Breast epithelium (tissue), 3 donors: Measurements from ENCODE around the gene POFUT2.

Source experiments
- POLR2A ChIP-seq: fragments of 450-650 bp; IDR thresholded peaks from one replicate; pipeline ENCODE4 v1.6.1; 2016; ENCODE audit warnings: antibody characterized with exemption, mild to moderate bottlenecking, moderate library complexity
- POLR2AphosphoS5 ChIP-seq, 3 donors: sonication (generic); formaldehyde crosslinking; IDR thresholded peaks; one replicate each; pipeline ENCODE4 v1.6.1; 2017; ENCODE audit warnings: antibody characterized with exemption in 3 of 3
- TF ChIP-seq, protein P1 (sequence below), 3 donors: fragments of 450-650 bp; IDR thresholded peaks; one replicate each; pipeline ENCODE4 v1.5.1; 2016 to 2017; ENCODE audit warnings: antibody characterized with exemption in 3 of 3, mild to moderate bottlenecking in 3 of 3, moderate library complexity in 3 of 3

DNA sequence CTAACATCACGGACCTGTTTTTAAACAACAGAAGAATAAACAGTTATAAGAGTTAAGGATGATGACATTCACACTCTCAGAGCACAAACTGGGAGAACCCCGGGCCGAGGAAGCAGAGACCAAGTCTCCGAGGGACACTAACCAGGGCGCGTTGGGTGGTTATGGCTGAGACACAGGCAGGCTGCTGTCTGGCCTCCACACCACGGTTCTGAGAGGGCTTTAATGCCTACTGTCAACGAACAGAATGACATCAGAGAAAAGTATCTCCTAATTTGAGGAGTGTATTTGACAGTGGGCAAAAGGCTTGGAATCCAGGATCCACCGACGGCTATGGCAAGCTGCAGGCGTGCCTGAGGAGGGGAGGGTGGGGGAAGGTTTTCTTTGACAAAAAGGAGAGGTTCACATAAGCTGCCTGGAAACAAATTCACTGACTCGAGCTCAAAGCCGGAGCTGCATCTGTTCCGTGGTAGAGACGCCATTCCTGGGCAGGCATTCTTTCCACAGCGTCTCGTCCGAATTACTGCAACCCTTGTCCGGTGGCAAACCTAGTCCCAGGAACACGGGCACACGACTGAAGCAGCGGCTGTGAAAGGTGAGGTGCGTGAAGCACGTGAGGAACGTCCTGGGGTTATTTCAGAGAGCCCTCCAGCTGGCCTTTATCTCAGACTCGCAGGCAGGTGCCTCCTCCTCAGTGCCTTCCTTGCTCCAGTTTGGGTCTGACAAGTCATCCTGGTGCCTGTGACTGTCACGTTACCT, 9.4 kb downstream of the POFUT2 start:
- TF ChIP-seq, protein P1, sequence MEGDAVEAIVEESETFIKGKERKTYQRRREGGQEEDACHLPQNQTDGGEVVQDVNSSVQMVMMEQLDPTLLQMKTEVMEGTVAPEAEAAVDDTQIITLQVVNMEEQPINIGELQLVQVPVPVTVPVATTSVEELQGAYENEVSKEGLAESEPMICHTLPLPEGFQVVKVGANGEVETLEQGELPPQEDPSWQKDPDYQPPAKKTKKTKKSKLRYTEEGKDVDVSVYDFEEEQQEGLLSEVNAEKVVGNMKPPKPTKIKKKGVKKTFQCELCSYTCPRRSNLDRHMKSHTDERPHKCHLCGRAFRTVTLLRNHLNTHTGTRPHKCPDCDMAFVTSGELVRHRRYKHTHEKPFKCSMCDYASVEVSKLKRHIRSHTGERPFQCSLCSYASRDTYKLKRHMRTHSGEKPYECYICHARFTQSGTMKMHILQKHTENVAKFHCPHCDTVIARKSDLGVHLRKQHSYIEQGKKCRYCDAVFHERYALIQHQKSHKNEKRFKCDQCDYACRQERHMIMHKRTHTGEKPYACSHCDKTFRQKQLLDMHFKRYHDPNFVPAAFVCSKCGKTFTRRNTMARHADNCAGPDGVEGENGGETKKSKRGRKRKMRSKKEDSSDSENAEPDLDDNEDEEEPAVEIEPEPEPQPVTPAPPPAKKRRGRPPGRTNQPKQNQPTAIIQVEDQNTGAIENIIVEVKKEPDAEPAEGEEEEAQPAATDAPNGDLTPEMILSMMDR (IDR thresholded peaks at IDR 0.05), result no peak
- TF ChIP-seq POLR2A, result no peak
- TF ChIP-seq POLR2AphosphoS5 (IDR thresholded peaks at IDR 0.05), result no peak
